Inflammatory macrophage treated with lipopolysaccharide for 4 hours (primary cell): ENCODE results near the gene VAV2.

Source experiments
- DNase-seq: peaks from one replicate; pipeline ENCODE4 v3.0.0-alpha.2; 2020

Gene VAV2

GRCh38 chr9:133832877-133833276 lies 159.2 kb downstream of the VAV2 start:
- no peak for DNase-seq

DNA sequence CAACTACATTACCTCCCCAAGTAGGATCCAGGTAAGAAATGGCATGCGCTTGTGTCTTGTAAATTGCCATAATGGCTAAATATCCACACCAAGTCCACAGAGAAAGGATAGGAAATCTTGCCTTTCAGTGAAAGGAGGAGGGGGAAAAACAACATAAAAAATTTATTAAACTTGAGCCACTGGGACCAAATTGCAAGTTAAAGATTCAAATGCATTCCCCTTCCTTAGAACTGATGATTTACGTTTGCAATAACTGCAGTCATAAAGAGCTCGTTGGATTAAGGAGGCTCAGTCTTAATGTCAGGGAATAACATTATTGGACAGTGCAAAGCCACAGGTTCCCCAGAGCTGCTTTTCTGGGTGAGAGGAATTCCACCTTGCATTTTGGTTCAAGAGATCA lies 161.4 kb downstream of the VAV2 start:
- DNase-seq, result no peak

DNA sequence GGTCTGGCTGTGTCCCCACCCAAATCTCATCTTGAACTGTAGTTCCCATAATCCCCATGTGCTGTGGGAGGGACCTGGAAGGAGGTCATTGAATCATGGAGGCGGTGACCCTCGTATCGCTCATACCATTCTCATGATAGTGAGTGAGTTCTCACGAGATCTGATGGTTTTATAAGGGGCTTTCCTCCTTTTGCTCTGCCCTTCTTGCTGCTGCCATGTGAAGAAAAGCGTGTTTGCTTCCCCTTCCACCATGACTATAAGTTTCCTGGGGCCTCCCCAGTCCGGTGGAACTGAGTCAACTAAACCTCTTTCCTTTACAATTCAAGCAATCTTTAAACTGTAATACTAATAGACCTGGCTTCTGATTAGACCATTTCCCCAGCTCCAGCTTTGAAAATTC lies 161.8 kb downstream of the VAV2 start:
- DNase-seq, result peak; percentile 78

DNA sequence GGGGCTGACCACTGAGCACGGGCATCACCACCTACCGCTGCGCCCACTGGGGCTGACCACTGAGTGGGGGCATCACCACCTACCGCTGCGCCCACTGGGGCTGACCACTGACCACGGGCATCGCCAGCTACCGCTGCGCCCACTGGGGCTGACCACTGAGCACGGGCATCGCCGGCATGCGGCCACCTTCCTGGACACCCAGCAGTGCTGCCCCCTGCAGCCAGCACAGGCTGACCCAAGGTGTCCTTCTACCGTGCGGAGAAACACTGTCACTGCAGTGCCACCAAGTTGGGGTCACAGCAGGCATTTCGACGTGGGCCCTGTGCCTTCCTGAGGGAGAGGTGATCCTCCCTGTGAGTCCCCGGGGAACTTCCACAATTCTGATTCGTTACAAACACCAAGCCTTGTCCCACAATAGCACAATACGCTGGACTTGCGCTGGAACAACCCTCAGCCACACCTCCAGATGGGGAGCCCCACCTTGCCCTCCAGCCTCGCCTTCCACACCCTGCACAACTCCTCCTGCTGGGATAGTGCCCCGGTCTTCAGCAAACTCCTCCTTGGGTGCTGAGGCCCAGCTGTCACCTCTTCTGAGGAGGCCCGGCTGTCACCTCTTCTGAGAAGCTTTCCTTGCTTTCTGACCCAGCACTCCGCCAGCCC lies 163.7 kb downstream of the VAV2 start:
- DNase-seq, result no peak

DNA sequence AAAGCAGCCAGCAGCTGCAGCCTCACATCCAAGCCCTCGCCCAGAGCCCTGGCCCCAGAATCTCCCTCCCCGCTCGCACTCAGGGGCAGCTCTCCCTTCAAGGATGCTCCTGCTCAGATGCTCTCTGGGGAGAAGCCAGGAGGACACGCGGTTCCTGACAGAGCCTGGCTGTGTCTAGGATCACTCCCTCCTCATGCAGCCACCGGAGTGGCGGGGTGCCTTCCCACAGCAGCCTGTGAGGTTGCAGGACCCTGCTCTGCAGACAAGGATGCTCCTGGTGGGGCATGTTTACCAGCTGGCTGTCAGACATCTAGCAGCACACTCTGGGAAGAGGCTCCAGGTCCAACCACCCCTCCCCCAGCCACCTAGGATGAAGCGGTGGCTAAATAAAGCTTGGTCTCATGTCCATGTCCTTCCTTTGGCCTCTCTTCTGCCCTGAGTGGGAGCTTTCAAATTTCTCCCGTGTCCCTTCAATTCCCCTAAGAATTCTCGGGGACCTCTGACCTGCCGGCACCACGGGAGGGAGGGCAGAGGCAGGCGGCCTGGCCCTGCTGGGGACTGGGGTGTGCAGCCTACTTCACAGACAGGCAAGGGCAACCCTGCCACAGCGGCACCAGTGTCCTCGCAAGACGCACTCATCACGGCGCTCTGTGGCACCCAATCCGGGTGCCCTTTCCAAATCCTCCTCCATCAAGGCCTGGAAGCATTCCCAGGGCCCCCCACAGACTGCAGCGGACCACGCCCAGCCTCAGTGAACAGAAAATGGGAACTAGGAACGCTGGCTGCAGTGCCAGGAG lies 165.6 kb downstream of the VAV2 start:
- no peak for DNase-seq

- DNase-seq, result peak; percentile 78
These were observed 166.4 kb downstream of the VAV2 start for GRCh38 chr9:133825555-133826218.

DNA sequence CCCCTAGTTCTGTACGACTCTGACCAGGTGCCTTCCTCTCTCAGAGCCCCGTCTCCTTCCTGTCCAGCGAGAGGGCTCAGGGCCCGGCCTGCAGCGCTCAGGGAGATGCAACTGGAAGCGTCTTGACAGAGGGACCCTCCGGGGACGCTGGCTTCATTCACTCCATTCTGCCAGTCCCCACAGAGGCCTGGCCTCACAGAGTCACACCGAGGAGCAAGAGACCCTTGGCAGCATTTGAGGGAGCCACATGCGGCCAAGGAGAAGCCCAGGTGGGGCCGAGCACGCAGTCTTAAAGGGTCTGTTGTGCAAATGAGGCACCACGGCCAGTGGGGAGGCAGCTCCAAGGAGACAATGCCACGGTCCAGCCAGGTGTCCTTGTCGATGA lies 167.3 kb downstream of the VAV2 start:
- no peak for DNase-seq

DNA sequence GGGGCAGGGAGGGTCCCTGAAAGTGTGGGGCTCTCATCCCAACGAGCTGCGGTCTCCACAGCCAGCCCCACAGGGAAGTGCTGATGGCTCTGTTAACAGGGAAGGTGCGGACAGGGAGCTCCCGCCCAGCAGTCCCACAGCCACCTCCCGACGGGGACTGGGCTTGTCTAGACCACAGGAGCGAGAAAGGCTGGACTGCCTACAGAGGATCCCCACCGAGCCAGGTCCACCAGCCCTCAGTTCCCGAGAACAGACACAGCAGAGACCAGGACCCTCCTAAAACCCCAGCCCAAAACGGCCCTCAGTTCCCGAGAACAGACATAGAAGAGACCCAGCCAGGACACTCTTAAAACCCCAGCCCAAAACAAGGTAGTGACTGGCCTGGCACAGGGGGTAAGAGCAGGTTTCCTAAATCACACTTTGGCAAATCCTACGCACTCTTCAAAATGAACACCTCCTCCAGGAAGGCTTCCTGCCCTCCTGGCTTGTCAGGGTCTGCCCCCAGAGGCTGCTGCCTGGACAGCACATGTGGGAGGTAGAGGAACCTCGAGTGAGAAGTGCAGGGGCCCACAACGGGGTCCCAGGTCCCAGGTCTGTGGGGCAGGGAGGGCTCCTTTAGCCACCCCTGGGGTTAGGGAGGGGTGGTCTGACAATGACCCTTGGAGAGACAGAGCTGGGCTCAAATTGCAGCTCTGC lies 167.9 kb downstream of the VAV2 start:
- no peak for DNase-seq

DNA sequence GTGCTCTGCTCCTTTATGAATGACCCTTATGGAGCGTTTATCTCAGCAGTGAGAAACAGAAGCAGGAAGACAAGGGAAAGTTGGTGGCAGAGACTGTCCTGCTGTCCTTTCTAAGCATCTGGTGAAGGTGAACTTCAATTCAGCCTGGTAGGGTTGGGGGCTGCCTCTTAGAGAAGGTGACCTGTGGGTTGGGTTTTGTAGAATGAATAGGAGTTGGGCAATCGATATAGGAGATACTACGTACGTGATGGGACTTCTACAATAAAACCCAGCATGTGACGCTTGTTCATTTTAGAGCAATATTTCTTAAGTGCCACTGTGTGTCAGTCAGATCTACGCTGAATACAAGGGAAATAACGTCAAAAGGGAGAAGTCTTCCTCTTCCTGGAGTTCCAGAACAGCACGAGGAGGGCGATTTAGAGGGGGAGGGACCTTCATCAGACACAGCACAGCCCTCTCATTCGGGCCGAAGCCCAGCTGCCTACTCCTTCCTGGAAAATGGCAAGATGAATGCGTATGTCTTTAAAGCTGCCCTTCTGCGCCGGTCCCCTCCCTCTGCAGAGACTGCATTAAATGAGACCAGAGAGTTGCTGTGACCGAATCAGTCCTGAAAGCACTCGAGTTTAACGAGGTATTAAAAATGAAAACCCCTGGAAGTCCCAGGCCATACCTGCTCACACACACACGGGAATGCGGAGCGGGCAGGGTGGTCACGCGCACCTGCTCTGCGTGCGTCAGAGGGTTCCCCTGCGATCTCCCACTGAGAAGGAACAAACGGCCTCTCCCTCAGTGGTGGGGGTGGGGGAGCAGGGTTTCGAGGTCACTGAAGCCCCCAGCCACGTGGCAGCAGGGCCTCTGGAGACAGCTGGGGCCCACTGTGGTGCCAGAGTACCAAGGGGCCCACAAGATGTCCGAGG lies 168.7 kb downstream of the VAV2 start:
- peak; percentile 88 for DNase-seq

- peak; percentile 58 for DNase-seq
These were observed 169.6 kb downstream of the VAV2 start for GRCh38 chr9:133822430-133823065.

GRCh38 chr9:133821601-133822429 lies 170.3 kb downstream of the VAV2 start:
- DNase-seq, result no peak

GRCh38 chr9:133819923-133820322 lies 172.2 kb downstream of the VAV2 start:
- DNase-seq, result no peak

DNA sequence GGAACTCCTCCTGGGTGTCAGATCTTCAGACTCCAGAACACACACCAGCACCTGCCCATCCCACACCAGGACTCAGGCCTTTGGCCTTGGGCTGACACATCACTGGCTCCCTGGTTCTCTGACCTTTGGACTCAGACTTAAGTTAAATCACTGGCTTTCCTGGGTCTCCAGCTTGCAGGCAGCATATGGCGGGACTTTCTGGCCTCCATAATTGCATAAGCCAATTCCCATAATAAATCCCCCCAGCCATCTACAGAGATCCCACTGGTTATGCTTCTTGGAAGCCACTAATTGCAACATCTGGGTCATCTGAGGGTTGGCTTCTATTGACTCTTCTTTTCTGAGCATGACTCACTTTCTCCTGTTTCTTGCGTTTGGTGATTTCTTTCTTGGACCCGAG lies 173.7 kb downstream of the VAV2 start:
- peak; percentile 33 for DNase-seq

DNA sequence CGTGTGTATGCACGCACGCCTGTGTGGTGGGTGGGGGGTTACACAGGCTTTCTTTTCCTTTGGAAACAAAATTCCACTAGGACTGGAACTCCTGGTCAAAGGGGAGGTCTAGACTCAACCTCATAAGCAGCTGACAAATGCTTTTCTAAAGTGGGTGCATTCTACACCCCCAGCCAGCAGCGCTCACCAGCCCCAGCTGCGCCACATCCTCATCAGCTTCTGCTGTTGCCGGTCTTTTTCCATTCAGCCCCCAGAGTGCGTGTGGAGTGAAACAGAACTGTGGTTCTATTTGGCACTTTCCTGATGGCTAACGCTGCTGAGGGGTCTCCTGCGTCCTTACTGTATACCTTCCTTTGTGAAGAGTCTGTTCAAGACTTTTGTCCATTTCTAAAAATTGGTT lies 176.3 kb downstream of the VAV2 start:
- no peak for DNase-seq

DNA sequence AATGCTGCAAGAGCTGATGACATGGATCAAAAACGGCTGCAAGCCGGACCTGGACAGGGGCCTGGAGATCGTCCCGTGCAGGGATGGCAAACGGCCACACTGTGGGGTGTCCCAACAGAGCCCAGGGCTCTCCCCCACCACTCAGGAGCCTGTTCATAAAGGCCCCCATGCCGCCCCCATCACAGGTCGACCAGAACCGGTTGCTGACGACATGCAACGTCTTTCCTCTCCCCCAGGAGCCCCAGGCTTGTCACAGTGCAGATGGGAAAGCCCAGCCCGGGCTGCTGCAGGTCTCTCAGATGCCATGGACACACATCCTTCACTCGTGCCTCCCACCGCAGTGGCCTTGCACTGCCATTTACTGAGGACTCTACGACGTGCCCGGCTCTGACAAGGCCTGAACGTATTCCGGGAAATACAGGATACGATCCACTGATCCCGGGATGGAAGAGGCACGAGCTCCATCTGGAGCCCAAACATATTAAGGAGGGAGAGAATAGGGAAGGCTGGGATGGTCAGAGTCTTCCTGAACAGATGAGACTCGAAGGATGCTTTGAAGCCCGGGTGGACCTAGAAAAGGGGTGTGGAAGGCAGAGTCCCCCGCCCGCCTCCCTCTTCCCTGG lies 177.4 kb downstream of the VAV2 start:
- no peak for DNase-seq

DNA sequence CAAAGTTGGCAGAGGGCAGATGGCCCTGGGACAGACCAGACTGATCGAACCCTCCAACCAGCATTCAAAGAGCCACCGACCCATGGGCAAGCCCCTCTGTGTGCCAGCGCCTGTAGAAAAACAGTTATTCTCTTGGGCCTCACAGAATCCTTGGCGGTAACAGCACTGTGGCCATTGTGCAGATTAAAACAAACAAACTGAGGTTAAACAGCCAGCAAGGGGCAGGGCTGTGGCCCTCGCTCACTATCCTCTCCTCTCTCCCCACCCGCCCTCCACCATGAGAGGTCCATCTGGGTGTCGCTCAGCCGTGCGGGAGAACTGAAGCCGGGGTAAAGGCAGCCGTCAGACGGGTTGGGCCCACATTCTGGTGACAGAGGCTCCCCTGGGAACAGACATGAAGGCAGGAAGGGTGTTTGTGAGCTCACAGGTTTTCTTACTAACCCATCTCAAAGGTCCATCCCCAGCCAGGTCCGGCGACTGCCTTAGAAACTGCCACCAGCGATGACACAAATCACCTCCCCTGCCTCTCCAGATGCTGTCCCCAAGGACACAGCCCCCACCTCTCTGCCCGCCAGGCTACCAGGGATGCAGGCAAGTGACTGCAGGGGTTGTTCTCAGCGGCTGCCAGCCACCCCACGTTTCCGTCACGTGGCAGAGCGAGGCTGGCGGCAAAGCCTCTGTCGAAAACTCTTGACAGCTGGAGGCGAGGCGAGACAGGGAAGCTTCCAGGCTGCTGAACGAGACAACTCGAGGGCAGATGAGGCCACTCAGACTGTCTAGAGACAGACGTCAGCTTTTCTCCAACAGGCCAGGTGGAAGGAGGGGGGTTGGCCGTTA lies 178.2 kb downstream of the VAV2 start:
- no peak for DNase-seq

DNA sequence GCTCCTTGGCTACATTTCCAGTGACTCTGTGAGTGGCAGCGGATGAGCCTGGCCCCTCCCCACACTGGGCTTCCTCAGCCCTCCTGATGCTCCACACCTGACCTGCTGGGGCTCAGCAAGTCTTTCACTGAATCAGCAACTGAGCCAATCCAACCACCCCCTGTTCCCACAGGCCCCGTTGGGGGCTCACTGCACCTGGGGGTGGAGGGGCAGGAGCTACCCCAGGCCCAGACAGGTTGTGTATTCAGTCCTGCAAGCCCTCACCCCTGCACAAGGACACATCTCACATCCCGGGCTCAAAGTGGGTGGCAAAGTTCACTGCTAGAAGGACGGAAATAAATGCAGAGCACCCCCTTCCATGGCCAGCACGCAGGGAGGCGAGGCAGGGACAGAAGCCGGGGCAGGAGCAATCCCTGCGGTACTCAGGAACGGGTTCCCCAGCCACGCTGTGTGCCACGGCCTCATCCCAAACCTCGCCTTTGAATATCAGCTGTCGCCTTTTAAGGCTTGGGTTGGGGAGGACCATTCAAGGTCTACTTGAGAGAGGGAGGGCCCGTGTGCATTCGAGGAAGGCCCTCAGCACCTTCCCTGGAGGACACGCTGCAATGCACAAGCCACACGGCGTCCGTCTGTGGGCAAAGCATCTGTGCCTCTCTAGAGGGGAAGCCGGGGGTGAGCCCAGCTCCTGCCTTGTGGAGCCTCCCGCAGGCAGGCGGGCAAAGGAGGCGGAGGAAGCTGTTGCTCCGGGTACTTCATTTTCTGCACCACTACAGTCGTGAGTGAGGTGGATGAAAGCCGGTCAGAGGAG lies 179.0 kb downstream of the VAV2 start:
- DNase-seq, result no peak

- DNase-seq, result no peak
These were observed 179.9 kb downstream of the VAV2 start for GRCh38 chr9:133812077-133812868.
